Measurements from ENCODE around the gene ZNF236.

ZNF236 gene

DNA sequence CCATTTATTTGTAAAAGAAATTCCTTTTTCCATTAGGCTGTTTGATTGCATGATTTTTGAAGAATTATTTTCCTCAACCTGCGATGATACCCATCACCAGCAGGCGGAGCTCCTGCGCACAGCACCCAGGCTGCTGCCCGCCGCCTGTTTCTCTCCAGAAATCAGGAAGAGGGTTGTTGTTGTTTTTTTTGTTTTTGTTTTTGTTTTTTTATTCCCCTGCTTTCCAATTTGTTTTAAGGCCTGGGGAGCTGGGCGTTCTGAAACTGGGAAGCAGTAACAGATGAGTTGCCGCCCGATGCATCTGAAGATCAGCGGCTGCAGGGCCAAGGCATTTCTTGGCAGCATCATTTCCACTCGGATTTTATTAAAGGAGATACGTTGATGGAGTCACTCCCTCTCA, 178.2 kb downstream of the ZNF236 start:
- Histone ChIP-seq H3F3A (ENCODE audit: insufficient read depth, low read length) (no peaks in the 10 kb centered on the region), H3K4me2 (ENCODE audit: low read length) (0 out of 2 replicates have a peak overlapping the region, but pooled peaks have one; percentile 0), H3K27ac (ENCODE audit: low read depth, low read length, poor library complexity, severe bottlenecking) (peak overlapping the region; percentile 81), H4K20me1 (ENCODE audit: insufficient read depth, low read length) (no peaks in the 10 kb centered on the region), H3K9me3 (ENCODE audit: low read length) (no peaks in the 10 kb centered on the region), H3K4me3 (ENCODE audit: low read depth, low read length, poor library complexity, severe bottlenecking) (no peak overlapping the region), H2AFZ (ENCODE audit: low read length) (no peak overlapping the region), H3K27me3 (ENCODE audit: insufficient read depth, low read length) (no peaks in the 10 kb centered on the region), H3K9me2 (ENCODE audit: low read depth, low read length) (no peaks in the 10 kb centered on the region), H3K4me1 (ENCODE audit: insufficient read depth, low read length, severe bottlenecking) (peaks cover 54% of the 10 kb centered on the region), H3K79me2 (ENCODE audit: insufficient read depth, low read length) (no peaks in the 10 kb centered on the region), H3K9ac (ENCODE audit: low read length) (no peak overlapping the region), H3K36me3 (ENCODE audit: insufficient read depth, low read length) (no peaks in the 10 kb centered on the region; the same call in 1 of the 2 replicates)
- TF ChIP-seq EZH2 (IDR thresholded peaks at IDR 0.05; ENCODE audit: borderline replicate concordance, low read length): no peak
- TF ChIP-seq, protein P1, sequence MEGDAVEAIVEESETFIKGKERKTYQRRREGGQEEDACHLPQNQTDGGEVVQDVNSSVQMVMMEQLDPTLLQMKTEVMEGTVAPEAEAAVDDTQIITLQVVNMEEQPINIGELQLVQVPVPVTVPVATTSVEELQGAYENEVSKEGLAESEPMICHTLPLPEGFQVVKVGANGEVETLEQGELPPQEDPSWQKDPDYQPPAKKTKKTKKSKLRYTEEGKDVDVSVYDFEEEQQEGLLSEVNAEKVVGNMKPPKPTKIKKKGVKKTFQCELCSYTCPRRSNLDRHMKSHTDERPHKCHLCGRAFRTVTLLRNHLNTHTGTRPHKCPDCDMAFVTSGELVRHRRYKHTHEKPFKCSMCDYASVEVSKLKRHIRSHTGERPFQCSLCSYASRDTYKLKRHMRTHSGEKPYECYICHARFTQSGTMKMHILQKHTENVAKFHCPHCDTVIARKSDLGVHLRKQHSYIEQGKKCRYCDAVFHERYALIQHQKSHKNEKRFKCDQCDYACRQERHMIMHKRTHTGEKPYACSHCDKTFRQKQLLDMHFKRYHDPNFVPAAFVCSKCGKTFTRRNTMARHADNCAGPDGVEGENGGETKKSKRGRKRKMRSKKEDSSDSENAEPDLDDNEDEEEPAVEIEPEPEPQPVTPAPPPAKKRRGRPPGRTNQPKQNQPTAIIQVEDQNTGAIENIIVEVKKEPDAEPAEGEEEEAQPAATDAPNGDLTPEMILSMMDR (IDR thresholded peaks at IDR 0.05; ENCODE audit: low read length): peak; percentile 97

DNA sequence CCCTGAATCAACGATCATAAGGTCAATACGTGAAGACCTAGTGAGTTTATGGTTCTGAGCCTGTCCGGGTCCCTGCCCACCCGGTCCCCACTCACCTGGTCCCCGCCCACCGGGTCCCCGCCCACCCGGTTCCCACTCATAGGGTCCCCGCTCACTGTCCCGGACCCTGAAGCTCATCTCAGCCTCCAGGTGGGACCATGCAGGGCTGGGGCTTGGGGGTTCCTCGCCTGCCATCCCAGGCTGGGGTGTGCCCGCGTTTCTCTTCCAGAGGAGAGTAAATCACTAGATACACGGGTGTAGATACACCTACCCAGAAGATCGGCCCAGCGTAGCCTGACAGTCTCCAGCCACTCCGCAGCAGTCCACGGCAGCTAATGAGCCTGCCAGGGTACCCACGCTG, 178.7 kb downstream of the ZNF236 start:
- H3K4me3 ChIP-seq (ENCODE audit: low read depth, low read length, poor library complexity, severe bottlenecking): no peak overlapping the region
- H3K4me2 ChIP-seq (ENCODE audit: low read length): no peak overlapping the region

DNA sequence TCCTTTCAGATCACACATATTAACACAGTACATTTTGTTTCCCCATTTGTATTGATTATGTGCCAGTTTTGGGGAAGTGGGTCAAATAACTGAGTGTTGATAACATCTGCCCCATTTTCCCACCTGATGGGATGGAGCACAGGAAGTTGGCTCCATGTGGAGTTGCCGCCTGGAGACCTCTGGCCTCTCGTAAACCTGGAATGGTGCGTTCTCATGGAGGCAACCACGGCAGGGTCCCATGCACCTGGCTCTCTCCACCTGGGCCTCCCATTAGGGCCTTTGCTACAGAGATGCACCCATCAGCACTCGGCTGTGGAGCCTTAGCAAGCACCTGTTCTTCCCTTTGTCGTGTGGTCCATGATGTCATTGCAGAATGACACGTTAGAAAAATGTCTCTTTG, 179.6 kb downstream of the ZNF236 start:
- TF ChIP-seq, protein P1 (IDR thresholded peaks at IDR 0.05; ENCODE audit: low read length): no peak
- no peak for TF ChIP-seq EZH2 (IDR thresholded peaks at IDR 0.05; ENCODE audit: borderline replicate concordance, low read length)
- no peak overlapping the region for H2AFZ ChIP-seq (ENCODE audit: low read length)
- no peaks in the 10 kb centered on the region for H3K79me2 ChIP-seq (ENCODE audit: insufficient read depth, low read length)
- no peaks in the 10 kb centered on the region for H4K20me1 ChIP-seq (ENCODE audit: insufficient read depth, low read length)
- H3K4me3 ChIP-seq (ENCODE audit: low read depth, low read length, poor library complexity, severe bottlenecking): no peak overlapping the region
- peak overlapping the region; percentile 81 for H3K27ac ChIP-seq (ENCODE audit: low read depth, low read length, poor library complexity, severe bottlenecking)
- no peaks in the 10 kb centered on the region for H3K27me3 ChIP-seq (ENCODE audit: insufficient read depth, low read length)
- no peaks in the 10 kb centered on the region for H3K9me3 ChIP-seq (ENCODE audit: low read length)
- no peaks in the 10 kb centered on the region for H3F3A ChIP-seq (ENCODE audit: insufficient read depth, low read length)
- no peaks in the 10 kb centered on the region for H3K9me2 ChIP-seq (ENCODE audit: low read depth, low read length)
- peak overlapping the region; percentile 21; the same call in 1 of the 2 replicates for H3K4me2 ChIP-seq (ENCODE audit: low read length)
- H3K4me1 ChIP-seq (ENCODE audit: insufficient read depth, low read length, severe bottlenecking): peaks cover 67% of the 10 kb centered on the region
- no peaks in the 10 kb centered on the region for H3K36me3 ChIP-seq (ENCODE audit: insufficient read depth, low read length)
- no peak overlapping the region for H3K9ac ChIP-seq (ENCODE audit: low read length)

More for the DNA sequence above, 178.7 kb downstream of the ZNF236 start:
- Histone ChIP-seq H3F3A (ENCODE audit: insufficient read depth, low read length) (no peaks in the 10 kb centered on the region), H3K27me3 (ENCODE audit: insufficient read depth, low read length) (no peaks in the 10 kb centered on the region), H3K9me2 (ENCODE audit: low read depth, low read length) (no peaks in the 10 kb centered on the region), H3K79me2 (ENCODE audit: insufficient read depth, low read length) (no peaks in the 10 kb centered on the region), H2AFZ (ENCODE audit: low read length) (no peak overlapping the region), H3K4me1 (ENCODE audit: insufficient read depth, low read length, severe bottlenecking) (peaks cover 59% of the 10 kb centered on the region), H3K9ac (ENCODE audit: low read length) (no peak overlapping the region), H3K9me3 (ENCODE audit: low read length) (no peaks in the 10 kb centered on the region), H4K20me1 (ENCODE audit: insufficient read depth, low read length) (no peaks in the 10 kb centered on the region), H3K36me3 (ENCODE audit: insufficient read depth, low read length) (no peaks in the 10 kb centered on the region), H3K27ac (ENCODE audit: low read depth, low read length, poor library complexity, severe bottlenecking) (peak overlapping the region; percentile 81)
- TF ChIP-seq EZH2 (IDR thresholded peaks at IDR 0.05; ENCODE audit: borderline replicate concordance, low read length): no peak
- TF ChIP-seq, protein P1 (IDR thresholded peaks at IDR 0.05; ENCODE audit: low read length): no peak
